Mammary epithelial cell (primary cell): ENCODE results near the gene UBE2O.

Experiments used
- EZH2 ChIP-seq: IDR thresholded peaks from 2 replicates; pipeline ENCODE4 v1.6.1; 2012; ENCODE audit warnings: low read length, inconsistent platforms, borderline replicate concordance
- TF ChIP-seq, protein P1 (sequence below), 2 donors: IDR thresholded peaks in 1 of 2; conservative IDR thresholded peaks in 1 of 2; 2 replicates each; pipeline ENCODE4 v1.5.1; 2011 to 2012; ENCODE audit warnings: inconsistent platforms in 2 of 2, low read length in 2 of 2, mild to moderate bottlenecking in 2 of 2, control low read depth in 1 of 2, low read depth in 1 of 2; ENCODE audit not compliant: insufficient read depth in 1 of 2; ENCODE audit errors: extremely low read depth in 1 of 2

DNA sequence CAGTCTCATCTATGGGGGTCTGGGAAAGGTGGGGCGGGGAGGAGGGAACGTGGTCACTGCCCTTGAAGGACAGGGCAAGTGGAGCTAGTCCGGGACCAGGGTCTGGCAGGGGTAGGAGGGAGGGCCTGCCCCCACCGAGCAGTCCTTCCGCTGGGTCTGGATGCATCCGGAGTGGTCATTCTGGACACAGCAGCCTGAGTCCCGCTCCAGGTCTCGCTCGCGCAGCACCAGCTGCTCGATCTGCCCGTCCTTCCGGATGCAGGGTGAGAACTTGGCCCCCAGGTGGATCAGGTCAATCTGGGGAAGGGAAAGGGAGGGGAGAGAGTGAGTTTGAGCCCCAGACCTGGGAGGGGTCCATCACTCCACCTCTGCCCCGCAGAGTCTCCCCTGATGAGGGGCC lies 21.3 kb upstream of the UBE2O start:
- TF ChIP-seq, protein P1, sequence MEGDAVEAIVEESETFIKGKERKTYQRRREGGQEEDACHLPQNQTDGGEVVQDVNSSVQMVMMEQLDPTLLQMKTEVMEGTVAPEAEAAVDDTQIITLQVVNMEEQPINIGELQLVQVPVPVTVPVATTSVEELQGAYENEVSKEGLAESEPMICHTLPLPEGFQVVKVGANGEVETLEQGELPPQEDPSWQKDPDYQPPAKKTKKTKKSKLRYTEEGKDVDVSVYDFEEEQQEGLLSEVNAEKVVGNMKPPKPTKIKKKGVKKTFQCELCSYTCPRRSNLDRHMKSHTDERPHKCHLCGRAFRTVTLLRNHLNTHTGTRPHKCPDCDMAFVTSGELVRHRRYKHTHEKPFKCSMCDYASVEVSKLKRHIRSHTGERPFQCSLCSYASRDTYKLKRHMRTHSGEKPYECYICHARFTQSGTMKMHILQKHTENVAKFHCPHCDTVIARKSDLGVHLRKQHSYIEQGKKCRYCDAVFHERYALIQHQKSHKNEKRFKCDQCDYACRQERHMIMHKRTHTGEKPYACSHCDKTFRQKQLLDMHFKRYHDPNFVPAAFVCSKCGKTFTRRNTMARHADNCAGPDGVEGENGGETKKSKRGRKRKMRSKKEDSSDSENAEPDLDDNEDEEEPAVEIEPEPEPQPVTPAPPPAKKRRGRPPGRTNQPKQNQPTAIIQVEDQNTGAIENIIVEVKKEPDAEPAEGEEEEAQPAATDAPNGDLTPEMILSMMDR (conservative IDR thresholded peaks at IDR 0.05 in 1 of 2, IDR thresholded peaks at IDR 0.05 in 1 of 2; ENCODE audit: extremely low read depth in 1 of 2, insufficient read depth in 1 of 2, low read depth in 1 of 2, low read length in 2 of 2): no peak
- TF ChIP-seq EZH2: no peak
